Kidney epithelial cell (primary cell): ENCODE data around the gene TFPT. TPM values are rescaled to one million over a fixed set of nuclear protein-coding genes. Genes with fewer than 3 reads are reported as not detected.

Source experiments
- DNase-seq: peaks from one replicate; pipeline ENCODE4 v3.0.0-alpha.2; 2010; ENCODE audit warnings: low read depth
- H3K27me3 ChIP-seq: 2 replicates; pipeline ENCODE4 v1.6.0; 2011; ENCODE audit warnings: low read length; ENCODE audit not compliant: control insufficient read depth, insufficient read depth
- H3K36me3 ChIP-seq: 2 replicates; pipeline ENCODE4 v1.5.1; 2011; ENCODE audit warnings: low read length; ENCODE audit not compliant: control insufficient read depth, insufficient read depth
- H3K4me3 ChIP-seq: 2 replicates; pipeline ENCODE4 v1.5.1; 2011; ENCODE audit warnings: low read depth, mild to moderate bottlenecking, control low read depth, low read length
- CTCF ChIP-seq: IDR thresholded peaks from 2 replicates; pipeline ENCODE4 v1.5.1; 2011; ENCODE audit warnings: mild to moderate bottlenecking, moderate library complexity, low read length, control low read depth, inconsistent platforms; ENCODE audit not compliant: insufficient read depth, poor library complexity, severe bottlenecking
- total RNA-seq: library from RNA; depleted of rRNA; stranded (reverse); fragments of >200 nt; gene quantifications from 2 replicates; pipeline ENCODE4 v1.2.3, GENCODE V29; 2015

The TFPT gene
- total RNA-seq, 1 donor from 2014 or later, result 31.0 TPM

DNA sequence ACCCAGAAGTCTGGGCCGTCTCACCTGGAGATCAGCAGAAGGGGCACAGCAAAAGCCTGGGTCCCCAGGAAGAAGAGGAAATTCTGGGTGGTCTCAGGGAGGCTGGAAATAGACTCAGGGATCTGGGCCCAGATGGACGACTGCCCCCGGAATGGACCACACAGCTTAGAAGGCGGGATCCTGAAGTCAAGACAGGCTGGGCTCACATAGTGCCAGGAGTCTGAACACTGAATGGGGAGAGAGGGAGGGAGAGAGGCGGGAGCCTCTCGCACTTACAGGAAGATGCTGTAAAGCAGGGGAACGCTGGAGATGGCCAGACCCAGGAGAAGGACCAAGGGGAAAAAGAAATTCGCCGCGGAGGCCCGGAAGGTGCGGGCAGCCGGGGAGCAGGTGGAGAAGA lies 45.4 kb upstream of the TFPT start:
- peak overlapping the region; percentile 61 for H3K4me3 ChIP-seq
- peaks cover 5% of the 10 kb centered on the region for H3K27me3 ChIP-seq
- TF ChIP-seq CTCF, result no peak
- no peaks in the 10 kb centered on the region for H3K36me3 ChIP-seq
- no peak for DNase-seq

DNA sequence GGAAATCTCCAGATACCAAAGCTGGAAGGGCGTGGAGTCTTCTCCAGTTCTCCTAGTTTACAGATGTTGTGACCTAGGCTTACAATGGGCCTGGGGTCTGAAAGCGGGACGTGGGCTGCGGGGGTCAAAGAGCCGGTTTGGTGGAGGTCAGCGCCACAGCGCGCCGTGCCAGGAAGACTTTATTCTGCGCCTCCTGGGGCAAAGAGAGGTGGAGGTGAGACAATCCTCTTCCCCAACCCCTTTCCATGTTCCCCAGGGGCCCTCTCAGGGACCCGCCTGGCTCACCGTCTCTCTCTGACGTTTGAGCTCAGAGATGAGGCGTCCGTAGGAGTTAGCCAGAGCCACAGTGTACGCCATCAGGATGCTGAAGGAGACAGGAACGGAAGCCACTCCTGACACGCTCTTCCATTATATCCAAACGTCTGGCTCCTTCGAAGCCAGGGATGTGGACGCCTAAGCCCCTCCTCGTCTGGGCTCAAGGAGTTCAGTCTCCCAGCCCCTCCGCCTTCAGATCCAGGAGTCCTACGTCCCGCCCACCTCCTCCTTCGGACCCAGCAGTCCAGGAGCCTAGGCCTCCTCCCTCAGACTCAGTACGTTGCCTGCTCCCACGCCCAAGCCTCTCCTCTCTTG lies 44.8 kb upstream of the TFPT start:
- no peak for DNase-seq
- H3K36me3 ChIP-seq, result no peaks in the 10 kb centered on the region
- TF ChIP-seq CTCF, result no peak
- H3K27me3 ChIP-seq, result peaks cover 5% of the 10 kb centered on the region
- peak overlapping the region; percentile 61 for H3K4me3 ChIP-seq

DNA sequence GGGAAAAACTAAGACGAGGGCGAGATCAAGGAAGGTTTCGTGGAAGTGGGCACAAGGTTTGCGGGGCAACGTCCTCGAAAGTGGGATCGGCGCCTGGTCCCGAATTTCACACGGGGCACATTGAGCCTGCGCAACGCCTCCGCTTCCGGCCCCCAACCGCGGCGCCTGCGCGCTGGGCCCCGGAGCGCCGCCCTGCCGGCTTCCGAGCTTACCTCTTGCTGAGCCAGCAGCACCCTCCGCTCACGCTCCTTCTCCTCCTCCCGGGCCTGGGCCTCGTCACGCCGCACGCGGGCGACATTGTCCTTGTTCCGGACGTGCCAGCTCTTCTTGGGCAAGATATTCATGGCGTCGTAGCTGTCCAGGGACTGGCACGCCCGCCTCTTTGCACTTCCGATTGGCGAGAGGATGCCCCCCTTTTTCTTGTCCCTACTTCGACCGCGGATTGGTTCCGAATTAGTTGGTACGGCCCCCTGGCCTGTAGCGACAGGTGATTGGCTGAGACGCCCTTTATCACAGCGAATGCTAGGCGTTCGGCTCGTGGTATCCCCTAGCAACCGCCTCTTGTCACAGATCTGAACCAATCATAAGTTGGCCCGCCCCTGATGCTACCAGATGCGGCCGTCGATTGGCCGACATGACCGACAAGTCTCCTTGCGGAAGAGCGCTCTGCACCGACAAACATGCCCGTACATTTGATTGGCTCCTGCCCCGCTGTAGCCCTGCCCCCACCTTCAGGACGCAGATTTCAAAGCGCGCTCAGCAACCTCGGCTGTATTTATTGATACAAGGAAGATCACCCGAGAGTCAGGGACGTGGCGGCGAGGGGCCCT lies 44.1 kb upstream of the TFPT start, which contains the start of gene LENG1:
LENG1 (minus strand) TSS at position 370 of the 830 bp plus-strand sequence; CDS start at position 344, 26 bp downstream.
- H3K4me3 ChIP-seq, result peak within 1 kb of the TSS; percentile 90
- TF ChIP-seq CTCF, result peak; percentile 14
- H3K27me3 ChIP-seq, result peaks cover 4% of the 10 kb centered on the region
- H3K36me3 ChIP-seq, result no peaks in the 10 kb centered on the region
- DNase-seq, result peak; percentile 100

DNA sequence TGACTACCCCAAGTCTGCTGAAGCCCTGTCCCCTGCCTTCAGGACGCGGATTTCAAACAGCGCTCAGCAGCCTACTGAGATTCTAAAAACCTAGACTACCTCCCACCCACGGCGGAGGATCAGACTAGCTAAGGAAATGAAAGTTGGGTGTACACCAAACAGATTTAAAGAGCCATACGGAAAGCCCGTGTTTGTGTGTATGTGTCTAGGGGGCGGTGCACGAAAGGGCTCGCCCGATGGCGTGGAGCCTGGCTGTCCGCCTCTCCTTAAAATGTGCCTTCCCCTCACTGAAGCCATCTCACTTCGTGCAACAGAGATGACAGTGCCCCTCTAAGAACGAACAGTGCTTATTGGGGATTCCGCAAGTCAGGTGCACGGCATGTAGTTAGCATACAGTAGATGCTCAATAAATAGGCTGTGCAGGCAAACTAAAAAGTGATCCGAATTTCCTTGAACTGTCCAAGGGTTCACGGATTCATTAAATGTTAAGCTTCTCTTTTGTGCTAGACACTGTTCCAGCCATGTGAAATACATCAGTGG lies 43.4 kb upstream of the TFPT start:
- Histone ChIP-seq H3K4me3 (peak overlapping the region; percentile 90), H3K36me3 (peaks cover under 1% of the 10 kb centered on the region), H3K27me3 (no peaks in the 10 kb centered on the region)
- TF ChIP-seq CTCF, result no peak
- no peak for DNase-seq

- DNase-seq, result no peak
- no peak overlapping the region for H3K4me3 ChIP-seq
- no peak for TF ChIP-seq CTCF
- no peaks in the 10 kb centered on the region for H3K27me3 ChIP-seq
- peaks cover 4% of the 10 kb centered on the region for H3K36me3 ChIP-seq
Measured at GRCh38 chr19:54156953-54157352, 41.5 kb upstream of the TFPT start.
